HepG2 (cell line): ENCODE results near the gene HHIPL2. TPM values are rescaled to one million over a fixed set of nuclear protein-coding genes. Genes with fewer than 3 reads are reported as not detected.

ENCODE experiments used
- CTCF ChIP-seq: sonication (generic); formaldehyde crosslinking; IDR thresholded peaks from 2 replicates; pipeline ENCODE4 v1.5.0; 2020; ENCODE audit warnings: mild to moderate bottlenecking, missing genetic modification reagents, moderate library complexity
- E2F1 ChIP-seq: sonication (generic); formaldehyde crosslinking; IDR thresholded peaks from 2 replicates; pipeline ENCODE4 v1.5.0; 2020; ENCODE audit warnings: missing genetic modification reagents
- HMGXB3 ChIP-seq: sonication (generic); formaldehyde crosslinking; IDR thresholded peaks from 2 replicates; pipeline ENCODE4 v1.4.0; 2020; ENCODE audit warnings: missing genetic modification reagents, borderline replicate concordance
- NFKBIZ ChIP-seq: IDR thresholded peaks from 2 replicates; pipeline ENCODE4 v1.6.1; 2018; ENCODE audit warnings: missing genetic modification reagents, missing compliant biosample characterization
- NR0B2 ChIP-seq: sonication (generic); formaldehyde crosslinking; IDR thresholded peaks from 2 replicates; pipeline ENCODE4 v1.4.0; 2020; ENCODE audit warnings: mild to moderate bottlenecking, missing genetic modification reagents
- PAF1 ChIP-seq: IDR thresholded peaks from 2 replicates; pipeline ENCODE4 v1.6.1; 2016; ENCODE audit warnings: missing genetic modification reagents, missing compliant biosample characterization
- PBX2 ChIP-seq: IDR thresholded peaks from 2 replicates; pipeline ENCODE4 v1.6.1; 2016; ENCODE audit warnings: control low read depth
- RBM22 ChIP-seq: fragments of 200-400 bp; formaldehyde crosslinking; optimal IDR thresholded peaks from 2 replicates; pipeline ENCODE3; 2017; ENCODE audit warnings: mild to moderate bottlenecking, low read length, moderate library complexity
- REPIN1 ChIP-seq: sonication (generic); formaldehyde crosslinking; IDR thresholded peaks from 2 replicates; pipeline ENCODE4 v1.8.0; 2022; ENCODE audit warnings: missing genetic modification reagents, low read depth, mild to moderate bottlenecking, borderline replicate concordance
- SALL1 ChIP-seq: sonication (generic); formaldehyde crosslinking; IDR thresholded peaks from 2 replicates; pipeline ENCODE4 v1.8.0; 2022; ENCODE audit warnings: mild to moderate bottlenecking, missing genetic modification reagents
- SCMH1 ChIP-seq: sonication (generic); formaldehyde crosslinking; IDR thresholded peaks from 2 replicates; pipeline ENCODE4 v1.9.0; 2021; ENCODE audit warnings: missing genetic modification reagents, mild to moderate bottlenecking, borderline replicate concordance
- SP1 ChIP-seq, 2 experiments: fragments of 450-650 bp in 1 of 2; sonication (generic) in 1 of 2; formaldehyde crosslinking in 1 of 2; IDR thresholded peaks; 2 replicates each; pipeline versions ENCODE4 v1.4.0 to v1.6.1; 2016 to 2020; ENCODE audit warnings: missing genetic modification reagents in 1 of 2
- STAG1 ChIP-seq: sonication (generic); formaldehyde crosslinking; IDR thresholded peaks from 2 replicates; pipeline ENCODE4 v1.4.0; 2020; ENCODE audit warnings: missing genetic modification reagents
- ZBTB3 ChIP-seq: sonication (generic); formaldehyde crosslinking; IDR thresholded peaks from 2 replicates; pipeline ENCODE4 v1.4.0; 2020; ENCODE audit warnings: low read depth, mild to moderate bottlenecking, moderate library complexity, missing genetic modification reagents, borderline replicate concordance
- ZMYM4 ChIP-seq: sonication (generic); formaldehyde crosslinking; IDR thresholded peaks from 2 replicates; pipeline ENCODE4 v1.8.1; 2023; ENCODE audit warnings: mild to moderate bottlenecking, missing genetic modification reagents
- ZNF136 ChIP-seq: sonication (generic); formaldehyde crosslinking; IDR thresholded peaks from 2 replicates; pipeline ENCODE4 v1.8.1; 2022; ENCODE audit warnings: low read depth, mild to moderate bottlenecking, moderate library complexity, missing genetic modification reagents
- ZNF280B ChIP-seq: sonication (generic); formaldehyde crosslinking; IDR thresholded peaks from 2 replicates; pipeline ENCODE4 v1.5.0; 2020; ENCODE audit warnings: missing genetic modification reagents, mild to moderate bottlenecking, borderline replicate concordance
- ZNF569 ChIP-seq: sonication (generic); formaldehyde crosslinking; IDR thresholded peaks from 2 replicates; pipeline ENCODE4 v1.5.0; 2020; ENCODE audit warnings: mild to moderate bottlenecking, missing genetic modification reagents, moderate library complexity, borderline replicate concordance
- ZNF772 ChIP-seq: sonication (generic); formaldehyde crosslinking; IDR thresholded peaks from 2 replicates; pipeline ENCODE4 v1.5.0; 2020; ENCODE audit warnings: mild to moderate bottlenecking, missing genetic modification reagents
- polyA plus RNA-seq, 8 experiments: library from polyadenylated mRNA; depleted of rRNA in 3 of 8; stranded (reverse) in 7 of 8; unstranded in 1 of 8; fragments of >200 nt; fragmentation: Illumina TruSeq in 4 of 8; extraction: Trizol in 4 of 8; gene quantifications; 2 replicates each; pipeline versions ENCODE4 v1.2.1 to v1.2.3, GENCODE V29; 2011 to 2016; ENCODE audit warnings: low read depth in 4 of 8, missing spikeins in 1 of 8, mixed read lengths in 1 of 8; ENCODE audit not compliant: insufficient read depth in 1 of 8
- total RNA-seq, 5 experiments: library from RNA; depleted of rRNA; stranded (reverse); fragments of >200 nt; fragmentation: Illumina TruSeq; extraction: Trizol; gene quantifications; 2 replicates each; pipeline ENCODE4 v1.2.3, GENCODE V29; 2016; ENCODE audit warnings: low read depth in 1 of 5

Gene HHIPL2
- total and polyA plus RNA-seq, 2 of the 13 experiments (the other 11 are each of a cell fraction or from before 2014, with no cell fraction given) = 0.53 to 1.3 TPM

- peak; percentile 66; the same call in 1 of the 2 replicates for TF ChIP-seq PBX2 (CRISPR knock-in tag)
- TF ChIP-seq ZNF772 (CRISPR knock-in tag) = no peak
- TF ChIP-seq REPIN1 (CRISPR knock-in tag) = no peak
- TF ChIP-seq ZNF280B = 0 out of 2 replicates have a peak, but pooled peaks have one; percentile 50
- no peak for TF ChIP-seq ZNF569 (CRISPR knock-in tag)
- no peak for TF ChIP-seq HMGXB3 (CRISPR knock-in tag)
- no peak for TF ChIP-seq PAF1
- TF ChIP-seq ZMYM4 = no peak
- TF ChIP-seq SP1 (IDR thresholded peaks at IDR 0.05) = no peak
- no peak for TF ChIP-seq SP1 (CRISPR knock-in tag; IDR thresholded peaks at IDR 0.05)
- TF ChIP-seq CTCF (CRISPR knock-in tag) = peak; percentile 67
- no peak for TF ChIP-seq SCMH1 (CRISPR knock-in tag)
- peak; percentile 60 for TF ChIP-seq STAG1
- TF ChIP-seq RBM22 = no peak
- TF ChIP-seq NFKBIZ (CRISPR knock-in tag) = no peak
- TF ChIP-seq SALL1 (CRISPR knock-in tag) = peak; percentile 58; the same call in 1 of the 2 replicates
- TF ChIP-seq ZBTB3 = no peak
- no peak for TF ChIP-seq ZNF136 (CRISPR knock-in tag)
- TF ChIP-seq E2F1 = no peak
- TF ChIP-seq NR0B2 (CRISPR knock-in tag) = no peak
Observed at GRCh38 chr1:222543817-222544216, 4.1 kb downstream of the HHIPL2 start (continued).
